ENCODE data around the gene TBC1D17. TPM values are rescaled to one million over a fixed set of nuclear protein-coding genes. Genes with fewer than 3 reads are reported as not detected.

Gene TBC1D17
- total and polyA plus RNA-seq, 4 donors: 11.3 to 27.9 (median 17.2) TPM

DNA sequence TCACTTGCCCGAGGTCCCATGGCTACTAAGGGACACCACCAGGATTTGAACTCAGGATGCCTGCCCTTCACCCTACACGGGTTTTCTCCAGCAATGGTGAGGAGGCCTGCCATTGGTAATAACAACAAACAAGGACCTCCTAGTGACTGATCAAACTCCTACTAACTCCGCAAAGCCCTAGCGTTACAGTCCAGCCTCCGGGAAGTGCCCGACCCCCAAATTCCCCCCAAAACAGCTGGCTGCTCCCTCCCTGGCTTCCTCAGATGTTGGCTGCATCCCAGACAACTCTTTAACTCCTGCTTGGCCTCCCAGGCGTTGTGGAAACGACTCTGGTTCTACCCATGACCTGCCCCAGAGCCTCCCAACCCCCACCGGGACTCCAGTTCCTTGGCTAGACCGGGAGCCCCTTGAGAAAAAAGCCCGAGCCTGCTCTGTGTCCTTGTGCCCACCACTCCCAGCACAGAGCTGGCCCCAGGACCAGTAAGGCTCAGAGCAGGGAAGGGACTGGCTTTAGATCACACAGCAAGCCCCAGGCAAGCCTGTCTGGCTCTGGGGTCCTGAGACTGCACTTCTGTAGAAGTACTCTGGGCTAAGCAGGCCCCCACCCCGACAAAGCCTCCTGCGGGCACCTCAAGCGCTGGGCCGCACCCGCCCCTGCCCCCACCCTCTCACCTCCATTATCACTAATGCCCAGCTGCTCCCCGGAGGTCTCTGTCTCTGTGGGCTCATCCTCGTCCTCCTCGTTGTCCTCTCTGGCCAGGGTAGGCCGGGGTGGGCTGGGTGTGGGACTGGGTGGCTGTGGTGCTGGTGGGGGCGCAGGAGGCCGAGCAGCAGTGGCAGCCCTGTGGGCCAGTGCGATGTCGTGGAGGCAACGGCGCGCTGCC lies 5.0 kb upstream of the TBC1D17 start:
- Histone ChIP-seq H3K4me1 (ENCODE audit: control insufficient read depth in 4 of 4, insufficient read depth in 4 of 4, low read length in 3 of 4) (peaks cover 6 to 37% (median 26%) of the 10 kb centered on the region in 4 donors), H3K27ac (ENCODE audit: low read depth in 1 of 2, low read length in 2 of 2) (no peak overlapping the region), H3K27me3 (ENCODE audit: control insufficient read depth in 4 of 4, insufficient read depth in 4 of 4, low read length in 3 of 4) (no peaks in the 10 kb centered on the region), H3K9ac (ENCODE audit: low read depth in 1 of 2, low read length in 2 of 2) (no peak overlapping the region), H3K9me3 (ENCODE audit: control insufficient read depth in 4 of 4, low read length in 3 of 4) (no peaks in the 10 kb centered on the region), H3K4me3 (ENCODE audit: low read depth in 1 of 3, low read length in 3 of 3) (no peak overlapping the region), H3K36me3 (ENCODE audit: control insufficient read depth in 4 of 4, insufficient read depth in 3 of 4, low read depth in 1 of 4, low read length in 3 of 4) (no peaks in the 10 kb centered on the region)
- WGBS: 93% methylated on average over 27 of the region's 27 CpGs
- TF ChIP-seq, protein P1, sequence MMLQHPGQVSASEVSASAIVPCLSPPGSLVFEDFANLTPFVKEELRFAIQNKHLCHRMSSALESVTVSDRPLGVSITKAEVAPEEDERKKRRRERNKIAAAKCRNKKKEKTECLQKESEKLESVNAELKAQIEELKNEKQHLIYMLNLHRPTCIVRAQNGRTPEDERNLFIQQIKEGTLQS (IDR thresholded peaks at IDR 0.05): no peak
- TF ChIP-seq ZBTB33 (IDR thresholded peaks at IDR 0.05) (no peak), EGR1 (IDR thresholded peaks at IDR 0.05; ENCODE audit: low read depth in 2 of 2) (no peak), JUND (IDR thresholded peaks at IDR 0.05) (no peak)
- TF ChIP-seq, protein P2, sequence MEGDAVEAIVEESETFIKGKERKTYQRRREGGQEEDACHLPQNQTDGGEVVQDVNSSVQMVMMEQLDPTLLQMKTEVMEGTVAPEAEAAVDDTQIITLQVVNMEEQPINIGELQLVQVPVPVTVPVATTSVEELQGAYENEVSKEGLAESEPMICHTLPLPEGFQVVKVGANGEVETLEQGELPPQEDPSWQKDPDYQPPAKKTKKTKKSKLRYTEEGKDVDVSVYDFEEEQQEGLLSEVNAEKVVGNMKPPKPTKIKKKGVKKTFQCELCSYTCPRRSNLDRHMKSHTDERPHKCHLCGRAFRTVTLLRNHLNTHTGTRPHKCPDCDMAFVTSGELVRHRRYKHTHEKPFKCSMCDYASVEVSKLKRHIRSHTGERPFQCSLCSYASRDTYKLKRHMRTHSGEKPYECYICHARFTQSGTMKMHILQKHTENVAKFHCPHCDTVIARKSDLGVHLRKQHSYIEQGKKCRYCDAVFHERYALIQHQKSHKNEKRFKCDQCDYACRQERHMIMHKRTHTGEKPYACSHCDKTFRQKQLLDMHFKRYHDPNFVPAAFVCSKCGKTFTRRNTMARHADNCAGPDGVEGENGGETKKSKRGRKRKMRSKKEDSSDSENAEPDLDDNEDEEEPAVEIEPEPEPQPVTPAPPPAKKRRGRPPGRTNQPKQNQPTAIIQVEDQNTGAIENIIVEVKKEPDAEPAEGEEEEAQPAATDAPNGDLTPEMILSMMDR (IDR thresholded peaks at IDR 0.05; ENCODE audit: low read depth, low read length, missing input control): no peak
- TF ChIP-seq, protein P3, sequence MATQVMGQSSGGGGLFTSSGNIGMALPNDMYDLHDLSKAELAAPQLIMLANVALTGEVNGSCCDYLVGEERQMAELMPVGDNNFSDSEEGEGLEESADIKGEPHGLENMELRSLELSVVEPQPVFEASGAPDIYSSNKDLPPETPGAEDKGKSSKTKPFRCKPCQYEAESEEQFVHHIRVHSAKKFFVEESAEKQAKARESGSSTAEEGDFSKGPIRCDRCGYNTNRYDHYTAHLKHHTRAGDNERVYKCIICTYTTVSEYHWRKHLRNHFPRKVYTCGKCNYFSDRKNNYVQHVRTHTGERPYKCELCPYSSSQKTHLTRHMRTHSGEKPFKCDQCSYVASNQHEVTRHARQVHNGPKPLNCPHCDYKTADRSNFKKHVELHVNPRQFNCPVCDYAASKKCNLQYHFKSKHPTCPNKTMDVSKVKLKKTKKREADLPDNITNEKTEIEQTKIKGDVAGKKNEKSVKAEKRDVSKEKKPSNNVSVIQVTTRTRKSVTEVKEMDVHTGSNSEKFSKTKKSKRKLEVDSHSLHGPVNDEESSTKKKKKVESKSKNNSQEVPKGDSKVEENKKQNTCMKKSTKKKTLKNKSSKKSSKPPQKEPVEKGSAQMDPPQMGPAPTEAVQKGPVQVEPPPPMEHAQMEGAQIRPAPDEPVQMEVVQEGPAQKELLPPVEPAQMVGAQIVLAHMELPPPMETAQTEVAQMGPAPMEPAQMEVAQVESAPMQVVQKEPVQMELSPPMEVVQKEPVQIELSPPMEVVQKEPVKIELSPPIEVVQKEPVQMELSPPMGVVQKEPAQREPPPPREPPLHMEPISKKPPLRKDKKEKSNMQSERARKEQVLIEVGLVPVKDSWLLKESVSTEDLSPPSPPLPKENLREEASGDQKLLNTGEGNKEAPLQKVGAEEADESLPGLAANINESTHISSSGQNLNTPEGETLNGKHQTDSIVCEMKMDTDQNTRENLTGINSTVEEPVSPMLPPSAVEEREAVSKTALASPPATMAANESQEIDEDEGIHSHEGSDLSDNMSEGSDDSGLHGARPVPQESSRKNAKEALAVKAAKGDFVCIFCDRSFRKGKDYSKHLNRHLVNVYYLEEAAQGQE (IDR thresholded peaks at IDR 0.05): no peak
- peak; percentile 68 for DNase-seq (ENCODE audit: low spot score)

DNA sequence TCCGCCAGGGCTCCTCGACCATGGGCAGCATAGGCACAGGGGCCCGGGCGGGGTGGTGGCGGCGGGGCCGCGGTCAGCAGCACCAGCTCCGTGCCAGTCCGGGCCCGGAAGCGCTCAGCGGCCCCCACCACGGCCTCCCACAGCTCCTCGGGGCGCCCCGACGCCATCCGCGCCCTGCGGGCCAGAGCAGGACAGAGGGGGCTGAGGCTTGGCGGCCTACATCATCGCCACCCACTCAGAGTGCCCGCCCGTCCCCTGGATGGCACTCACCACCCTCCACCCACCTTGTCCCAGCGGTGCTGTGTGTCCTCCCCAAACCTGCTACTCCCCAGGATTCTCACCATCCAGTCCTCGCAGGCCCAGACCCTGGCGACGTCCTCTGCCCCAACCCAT lies 4.4 kb upstream of the TBC1D17 start:
- no peak for DNase-seq (ENCODE audit: low spot score)
- no peak overlapping the region for H3K27ac ChIP-seq (ENCODE audit: low read depth in 1 of 2, low read length in 2 of 2)
- H3K36me3 ChIP-seq (ENCODE audit: control insufficient read depth in 4 of 4, insufficient read depth in 3 of 4, low read depth in 1 of 4, low read length in 3 of 4): no peaks in the 10 kb centered on the region
- H3K9me3 ChIP-seq (ENCODE audit: control insufficient read depth in 4 of 4, low read length in 3 of 4): no peaks in the 10 kb centered on the region
- H3K9ac ChIP-seq (ENCODE audit: low read depth in 1 of 2, low read length in 2 of 2): no peak overlapping the region
- H3K4me1 ChIP-seq (ENCODE audit: control insufficient read depth in 4 of 4, insufficient read depth in 4 of 4, low read length in 3 of 4): peaks cover 6 to 38% (median 27%) of the 10 kb centered on the region in 4 donors
- H3K27me3 ChIP-seq (ENCODE audit: control insufficient read depth in 4 of 4, insufficient read depth in 4 of 4, low read length in 3 of 4): no peaks in the 10 kb centered on the region
- 96% methylated on average over 29 of the region's 29 CpGs for WGBS
- H3K4me3 ChIP-seq (ENCODE audit: low read depth in 1 of 3, low read length in 3 of 3): no peak overlapping the region
- TF ChIP-seq YY1 (IDR thresholded peaks at IDR 0.05): no peak
- TF ChIP-seq, protein P1 (IDR thresholded peaks at IDR 0.05): no peak
- TF ChIP-seq HNF4A (conservative IDR thresholded peaks at IDR 0.05): no peak
- no peak for TF ChIP-seq SP1 (IDR thresholded peaks at IDR 0.05)
- TF ChIP-seq, protein P4, sequence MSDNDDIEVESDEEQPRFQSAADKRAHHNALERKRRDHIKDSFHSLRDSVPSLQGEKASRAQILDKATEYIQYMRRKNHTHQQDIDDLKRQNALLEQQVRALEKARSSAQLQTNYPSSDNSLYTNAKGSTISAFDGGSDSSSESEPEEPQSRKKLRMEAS (IDR thresholded peaks at IDR 0.05): no peak
- no peak for TF ChIP-seq GABPA (IDR thresholded peaks at IDR 0.05 in 1 of 2, conservative IDR thresholded peaks at IDR 0.05 in 1 of 2)
- no peak for TF ChIP-seq RAD21 (IDR thresholded peaks at IDR 0.05)
- TF ChIP-seq, protein P3 (IDR thresholded peaks at IDR 0.05): no peak
- no peak for TF ChIP-seq EGR1 (IDR thresholded peaks at IDR 0.05; ENCODE audit: low read depth in 2 of 2)
- TF ChIP-seq, protein P2 (IDR thresholded peaks at IDR 0.05; ENCODE audit: low read depth, low read length, missing input control): no peak
- no peak for TF ChIP-seq FOXA2 (IDR thresholded peaks at IDR 0.05)
